GM12801 (cell line): ENCODE data around the gene PPP2R3C.

Experiments
- CTCF ChIP-seq: IDR thresholded peaks from one replicate; pipeline ENCODE4 v1.5.1; 2011; ENCODE audit warnings: control low read depth; ENCODE audit not compliant: insufficient read length; ENCODE audit errors: extremely low read depth

The PPP2R3C gene

GRCh38 chr14:35122696-35123387 lies 1.1 kb upstream of the PPP2R3C start:
- no peak for TF ChIP-seq CTCF

GRCh38 chr14:35121026-35121886 lies 534 bp downstream of the PPP2R3C start:
- no peak for TF ChIP-seq CTCF

GRCh38 chr14:35117112-35117511 lies 4.7 kb downstream of the PPP2R3C start:
- no peak for TF ChIP-seq CTCF

GRCh38 chr14:35116242-35116641 lies 5.5 kb downstream of the PPP2R3C start:
- no peak for TF ChIP-seq CTCF

- no peak for TF ChIP-seq CTCF
These were observed 7.8 kb downstream of the PPP2R3C start for GRCh38 chr14:35114036-35114435.

- no peak for TF ChIP-seq CTCF
These were observed 8.4 kb downstream of the PPP2R3C start for GRCh38 chr14:35113308-35113950.

GRCh38 chr14:35112641-35113040 lies 9.1 kb downstream of the PPP2R3C start:
- no peak for TF ChIP-seq CTCF
